Measurements from ENCODE around the gene TMEM196. TPM values are rescaled to one million over a fixed set of nuclear protein-coding genes. Genes with fewer than 3 reads are reported as not detected.

The TMEM196 gene
- total and polyA plus RNA-seq, 2 donors from 2014 or later: 0.06 TPM; not detected in 1

DNA sequence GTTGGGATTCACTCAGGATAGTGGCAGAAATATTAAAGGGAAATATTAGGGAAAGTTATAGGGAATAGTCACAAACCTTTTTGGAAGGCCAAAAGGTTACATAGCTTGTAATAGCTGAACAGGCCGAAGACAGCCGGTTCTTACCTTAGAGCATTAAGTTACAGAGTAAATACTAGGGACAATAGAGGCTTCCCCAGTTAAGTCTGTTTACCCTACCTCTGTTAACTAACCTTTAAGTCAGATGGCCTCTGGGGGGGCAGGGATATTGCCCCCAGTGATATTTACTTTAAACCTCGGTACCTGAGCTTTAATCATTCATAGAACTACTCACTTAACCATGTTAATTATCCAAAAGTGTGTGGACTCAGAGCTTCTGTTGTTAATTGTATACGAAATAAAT, 71.9 kb downstream of the TMEM196 start:
- Histone ChIP-seq H3K9me3 (ENCODE audit: control insufficient read depth in 2 of 3, insufficient read depth in 1 of 3, low read length in 3 of 3) (peaks cover 0 to 1% (median 0%) of the 10 kb centered on the region in 3 donors), H3K9ac (ENCODE audit: low read length in 3 of 3) (no peak overlapping the region), H3K4me3 (ENCODE audit: low read length in 3 of 3) (no peak overlapping the region), H3K27me3 (ENCODE audit: control insufficient read depth, insufficient read depth, low read length) (no peaks in the 10 kb centered on the region), H3K27ac (ENCODE audit: low read depth in 2 of 2, low read length in 2 of 2) (no peak overlapping the region), H3K36me3 (ENCODE audit: control insufficient read depth in 2 of 3, insufficient read depth in 3 of 3, low read length in 3 of 3) (peaks cover 0 to 2% (median 0%) of the 10 kb centered on the region in 3 donors), H3K4me1 (ENCODE audit: control insufficient read depth in 2 of 3, insufficient read depth in 2 of 3, low read depth in 1 of 3, low read length in 3 of 3) (no peaks in the 10 kb centered on the region)
- DNase-seq (no peak), FAIRE-seq (no peak)
- TF ChIP-seq, protein P1, sequence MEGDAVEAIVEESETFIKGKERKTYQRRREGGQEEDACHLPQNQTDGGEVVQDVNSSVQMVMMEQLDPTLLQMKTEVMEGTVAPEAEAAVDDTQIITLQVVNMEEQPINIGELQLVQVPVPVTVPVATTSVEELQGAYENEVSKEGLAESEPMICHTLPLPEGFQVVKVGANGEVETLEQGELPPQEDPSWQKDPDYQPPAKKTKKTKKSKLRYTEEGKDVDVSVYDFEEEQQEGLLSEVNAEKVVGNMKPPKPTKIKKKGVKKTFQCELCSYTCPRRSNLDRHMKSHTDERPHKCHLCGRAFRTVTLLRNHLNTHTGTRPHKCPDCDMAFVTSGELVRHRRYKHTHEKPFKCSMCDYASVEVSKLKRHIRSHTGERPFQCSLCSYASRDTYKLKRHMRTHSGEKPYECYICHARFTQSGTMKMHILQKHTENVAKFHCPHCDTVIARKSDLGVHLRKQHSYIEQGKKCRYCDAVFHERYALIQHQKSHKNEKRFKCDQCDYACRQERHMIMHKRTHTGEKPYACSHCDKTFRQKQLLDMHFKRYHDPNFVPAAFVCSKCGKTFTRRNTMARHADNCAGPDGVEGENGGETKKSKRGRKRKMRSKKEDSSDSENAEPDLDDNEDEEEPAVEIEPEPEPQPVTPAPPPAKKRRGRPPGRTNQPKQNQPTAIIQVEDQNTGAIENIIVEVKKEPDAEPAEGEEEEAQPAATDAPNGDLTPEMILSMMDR (IDR thresholded peaks at IDR 0.05; ENCODE audit: borderline replicate concordance, extremely low read depth, insufficient read depth): no peak
- intact Hi-C loops (cut with DNase I): no loop called here

DNA sequence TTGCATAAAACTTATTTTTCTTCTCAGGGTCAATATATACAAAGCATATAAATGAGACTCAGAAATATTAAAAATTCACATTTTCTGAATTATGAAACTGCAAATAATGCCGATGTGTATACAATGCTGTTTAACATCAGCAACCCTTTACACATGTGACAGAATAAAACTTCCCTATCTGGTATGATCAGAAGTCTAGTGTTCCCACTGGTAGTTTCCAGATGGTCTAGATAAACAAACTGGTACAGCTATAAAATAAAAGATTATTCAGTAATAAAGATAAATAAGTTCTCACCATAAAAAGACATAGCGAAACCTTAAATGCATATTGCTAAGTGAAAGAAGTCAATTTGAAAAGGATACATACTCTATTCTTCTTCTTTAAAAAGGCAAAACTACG, 72.5 kb downstream of the TMEM196 start:
- TF ChIP-seq, protein P1 (IDR thresholded peaks at IDR 0.05; ENCODE audit: borderline replicate concordance, extremely low read depth, insufficient read depth): no peak
- Histone ChIP-seq H3K36me3 (ENCODE audit: control insufficient read depth in 2 of 3, insufficient read depth in 3 of 3, low read length in 3 of 3) (peaks cover 0 to 2% (median 0%) of the 10 kb centered on the region in 3 donors), H3K27me3 (ENCODE audit: control insufficient read depth, insufficient read depth, low read length) (no peaks in the 10 kb centered on the region), H3K4me3 (ENCODE audit: low read length in 3 of 3) (no peak overlapping the region), H3K9ac (ENCODE audit: low read length in 3 of 3) (no peak overlapping the region), H3K9me3 (ENCODE audit: control insufficient read depth in 2 of 3, insufficient read depth in 1 of 3, low read length in 3 of 3) (peaks cover 0 to 1% (median 0%) of the 10 kb centered on the region in 3 donors), H3K27ac (ENCODE audit: low read depth in 2 of 2, low read length in 2 of 2) (no peak overlapping the region), H3K4me1 (ENCODE audit: control insufficient read depth in 2 of 3, insufficient read depth in 2 of 3, low read depth in 1 of 3, low read length in 3 of 3) (no peaks in the 10 kb centered on the region)
- FAIRE-seq (no peak), DNase-seq (no peak)
- intact Hi-C loops (cut with DNase I): no loop called here

DNA sequence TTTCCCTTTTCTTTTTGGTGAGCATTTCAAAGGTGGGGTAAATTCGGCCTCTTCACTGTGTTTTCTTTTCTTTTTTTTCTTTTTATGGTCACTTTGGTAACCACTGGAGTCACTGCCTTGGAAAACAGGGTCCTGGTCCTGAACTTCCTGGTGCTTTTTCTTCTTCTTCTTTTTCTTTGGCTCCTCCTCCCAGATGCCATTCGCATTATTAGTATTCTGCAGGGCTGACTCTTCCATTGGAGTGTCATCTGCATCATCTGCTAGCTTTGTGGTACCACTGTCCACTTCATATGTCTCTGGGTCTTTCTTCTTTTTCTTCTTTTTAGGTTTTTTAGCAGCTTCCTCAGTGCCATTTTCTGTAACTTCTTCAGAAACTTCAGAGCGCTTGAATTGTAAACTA, 75.1 kb downstream of the TMEM196 start:
- TF ChIP-seq, protein P1 (IDR thresholded peaks at IDR 0.05; ENCODE audit: borderline replicate concordance, extremely low read depth, insufficient read depth): no peak
- FAIRE-seq (no peak), DNase-seq (no peak)
- H3K9me3 ChIP-seq (ENCODE audit: control insufficient read depth in 2 of 3, insufficient read depth in 1 of 3, low read length in 3 of 3): no peaks in the 10 kb centered on the region
- no peak overlapping the region for H3K4me3 ChIP-seq (ENCODE audit: low read length in 3 of 3)
- intact Hi-C loops (cut with DNase I): no loop called here
- H3K9ac ChIP-seq (ENCODE audit: low read length in 3 of 3): no peak overlapping the region
- no peaks in the 10 kb centered on the region for H3K36me3 ChIP-seq (ENCODE audit: control insufficient read depth in 2 of 3, insufficient read depth in 3 of 3, low read length in 3 of 3)
- H3K27ac ChIP-seq (ENCODE audit: low read depth in 2 of 2, low read length in 2 of 2): no peak overlapping the region
- H3K27me3 ChIP-seq (ENCODE audit: control insufficient read depth, insufficient read depth, low read length): no peaks in the 10 kb centered on the region
- H3K4me1 ChIP-seq (ENCODE audit: control insufficient read depth in 2 of 3, insufficient read depth in 2 of 3, low read depth in 1 of 3, low read length in 3 of 3): no peaks in the 10 kb centered on the region

DNA sequence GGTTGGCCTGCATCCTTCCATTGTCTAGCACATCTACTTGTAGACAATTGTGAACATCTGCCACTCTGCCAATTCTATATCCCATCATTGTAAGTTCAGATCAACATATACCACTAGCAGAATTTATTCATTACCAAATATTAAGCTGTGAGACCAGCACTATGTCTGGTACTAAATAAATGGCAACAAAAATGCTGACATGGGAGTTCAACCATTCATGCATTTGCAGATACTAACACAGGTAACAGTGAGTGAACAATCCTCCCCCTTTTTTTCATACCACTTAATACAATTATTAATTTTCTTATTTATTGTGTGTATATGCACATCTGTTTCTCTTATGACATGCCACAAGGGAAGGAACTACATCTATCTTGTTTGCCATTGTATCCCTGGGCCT, 76.5 kb downstream of the TMEM196 start:
- no peak overlapping the region for H3K4me3 ChIP-seq (ENCODE audit: low read length in 3 of 3)
- TF ChIP-seq, protein P1 (IDR thresholded peaks at IDR 0.05; ENCODE audit: borderline replicate concordance, extremely low read depth, insufficient read depth): no peak
- intact Hi-C loops (cut with DNase I): no loop called here
- H3K9ac ChIP-seq (ENCODE audit: low read length in 3 of 3): no peak overlapping the region
- FAIRE-seq (no peak), DNase-seq (no peak)
- no peaks in the 10 kb centered on the region for H3K27me3 ChIP-seq (ENCODE audit: control insufficient read depth, insufficient read depth, low read length)
- H3K9me3 ChIP-seq (ENCODE audit: control insufficient read depth in 2 of 3, insufficient read depth in 1 of 3, low read length in 3 of 3): no peaks in the 10 kb centered on the region
- H3K36me3 ChIP-seq (ENCODE audit: control insufficient read depth in 2 of 3, insufficient read depth in 3 of 3, low read length in 3 of 3): no peaks in the 10 kb centered on the region
- no peaks in the 10 kb centered on the region for H3K4me1 ChIP-seq (ENCODE audit: control insufficient read depth in 2 of 3, insufficient read depth in 2 of 3, low read depth in 1 of 3, low read length in 3 of 3)
- no peak overlapping the region for H3K27ac ChIP-seq (ENCODE audit: low read depth in 2 of 2, low read length in 2 of 2)
